ENCODE results near the gene AP4M1. TPM values are rescaled to one million over a fixed set of nuclear protein-coding genes. Genes with fewer than 3 reads are reported as not detected.

The AP4M1 gene
- total and polyA plus RNA-seq, 9 of the 15 experiments (the other 6 are each of a cell fraction or from before 2014, with no cell fraction given): 1.3 to 30.9 (median 14.1) TPM

- ATAC-seq (peak; percentile 33; the same call in 1 of the 3 replicates), FAIRE-seq (no peak), DNase-seq (ENCODE audit: extremely low read depth in 1 of 4, low spot score in 3 of 4) (peak in 1 of 4 experiments; percentile 35)
- ChIA-PET POLR2A (interaction anchor here (0.6 to 4.4 kb wide), 6 partner anchors 10 to 325 kb away, joined by 3 to 17 read pairs (median 4); partner anchors contain the start of genes AP4M1 and MCM7), CTCF (ENCODE audit: low intra/inter-chr PET ratio) (interaction anchor here (0.7 to 2.2 kb wide), 3 partner anchors 65 to 168 kb away, joined by 3 to 8 read pairs (median 5); no protein-coding TSS in a partner anchor)
- Histone ChIP-seq H3K9me3 (replicated peaks; ENCODE audit: control insufficient read depth, insufficient read depth, low read depth, low read length) (peaks cover 4% of the 10 kb centered on the region; the same call in 1 of the 2 replicates), H3K79me2 (ENCODE audit: control insufficient read depth, insufficient read depth, low read length) (peaks cover 50% of the 10 kb centered on the region), H3K27ac (ENCODE audit: extremely low read depth, low read depth, low read length) (peak overlapping the region; percentile 77), H3K4me1 (replicated peaks in 1 of 2; ENCODE audit: control insufficient read depth in 2 of 2, insufficient read depth in 2 of 2, low read length in 2 of 2) (peaks cover 10 to 26% of the 10 kb centered on the region in 2 experiments; a peak in 4 of 5 replicates), H3K36me3 (ENCODE audit: control insufficient read depth, insufficient read depth, low read length) (peaks cover 40% of the 10 kb centered on the region), H3K4me2 (ENCODE audit: insufficient read depth, low read length) (peak overlapping the region; percentile 99), H3K27me3 (ENCODE audit: control insufficient read depth in 2 of 2, insufficient read depth in 2 of 2, low read length in 2 of 2) (no peaks in the 10 kb centered on the region), H3K9me1 (ENCODE audit: control insufficient read depth, insufficient read depth, low read length) (peaks cover 4% of the 10 kb centered on the region), H2AFZ (ENCODE audit: low read depth, low read length) (peak overlapping the region; percentile 58; the same call in 1 of the 2 replicates), H3K9ac (ENCODE audit: insufficient read depth in 1 of 2, low read depth in 2 of 2, low read length in 2 of 2) (peak overlapping the region; percentile 92 to 98), H4K20me1 (replicated peaks; ENCODE audit: control insufficient read depth, insufficient read depth, low read length) (no peaks in the 10 kb centered on the region), H3K4me3 (peak overlapping the region; percentile 67)
- in situ Hi-C loops (cut with MboI): no loop called here
- BruUV-seq (replicated peaks): TSS peak; percentile 46
- intact Hi-C loops (cut with micrococcal nuclease): loop anchor here (1.0 to 5.0 kb wide), 5 partner anchors 32 to 168 kb away; partner anchors contain the start of gene ZSCAN21
- WGBS (ENCODE audit: insufficient coverage, low coverage, missing lambda C conversion rate): 1% methylated on average over 34 of the region's 34 CpGs
- TF ChIP-seq CGGBP1 (CRISPR knock-in tag; IDR thresholded peaks at IDR 0.05) (no peak), KLF1 (tag; IDR thresholded peaks at IDR 0.05) (0 out of 2 replicates have a peak, but pooled peaks have one; percentile 15), CHD1 (IDR thresholded peaks at IDR 0.05; ENCODE audit: low read length) (peak; percentile 76), ZNF639 (CRISPR knock-in tag; conservative IDR thresholded peaks at IDR 0.05 in 1 of 2, IDR thresholded peaks at IDR 0.05 in 1 of 2) (no peak), ZBTB5 (IDR thresholded peaks at IDR 0.05) (no peak), ZNF778 (CRISPR knock-in tag; IDR thresholded peaks at IDR 0.05) (no peak), HIVEP1 (CRISPR knock-in tag; IDR thresholded peaks at IDR 0.05) (no peak), ZNF3 (CRISPR knock-in tag; IDR thresholded peaks at IDR 0.05) (no peak), ZEB2 (IDR thresholded peaks at IDR 0.05) (no peak), SIN3B (IDR thresholded peaks at IDR 0.05; ENCODE audit: low read depth) (no peak), ZBTB9 (CRISPR knock-in tag; IDR thresholded peaks at IDR 0.05) (0 out of 2 replicates have a peak, but pooled peaks have one; percentile 28), MLX (CRISPR knock-in tag; conservative IDR thresholded peaks at IDR 0.05) (0 out of 4 replicates have a peak, but pooled peaks of 1 of the 2 experiments have one; percentile 6), ZNF232 (CRISPR knock-in tag; IDR thresholded peaks at IDR 0.05) (no peak), ZNF212 (CRISPR knock-in tag; IDR thresholded peaks at IDR 0.05) (no peak)
Observed at GRCh38 chr7:100080907-100081534, 20.4 kb upstream of the AP4M1 start.

Measured in K562 (cell line).